Parathyroid adenoma (tissue), 2 donors: Measurements from ENCODE around the gene ZNF316.

Experiments
- H2AFZ ChIP-seq: fragments of 300-600 bp; sonication (generic); one replicate; pipeline ENCODE4 v1.7.0; 2017; ENCODE audit warnings: antibody characterized with exemption, mild to moderate bottlenecking
- H3K27ac ChIP-seq: fragments of 300-600 bp; sonication (generic); one replicate; pipeline ENCODE4 v1.7.0; 2017
- H3K27me3 ChIP-seq: fragments of 300-600 bp; sonication (generic); one replicate; pipeline ENCODE4 v1.7.0; 2017; ENCODE audit warnings: low read length; ENCODE audit not compliant: control insufficient read depth, insufficient read depth
- H3K36me3 ChIP-seq: fragments of 300-600 bp; sonication (generic); one replicate; pipeline ENCODE4 v1.7.0; 2017; ENCODE audit warnings: low read length; ENCODE audit not compliant: control insufficient read depth, insufficient read depth
- H3K4me1 ChIP-seq: fragments of 300-600 bp; sonication (generic); one replicate; pipeline ENCODE4 v1.7.0; 2017; ENCODE audit warnings: control low read depth
- H3K4me2 ChIP-seq: fragments of 300-600 bp; sonication (generic); one replicate; pipeline ENCODE4 v1.7.0; 2017; ENCODE audit warnings: low read length
- H3K4me3 ChIP-seq: fragments of 300-600 bp; sonication (generic); one replicate; pipeline ENCODE4 v1.7.0; 2017; ENCODE audit warnings: low read depth, low read length
- H3K79me2 ChIP-seq: fragments of 300-600 bp; sonication (generic); one replicate; pipeline ENCODE4 v1.7.0; 2017; ENCODE audit warnings: control low read depth
- H3K9ac ChIP-seq: fragments of 300-600 bp; sonication (generic); one replicate; pipeline ENCODE4 v1.7.0; 2017; ENCODE audit warnings: mild to moderate bottlenecking
- H3K9me3 ChIP-seq: fragments of 300-600 bp; sonication (generic); one replicate; pipeline ENCODE4 v1.7.0; 2017; ENCODE audit warnings: low read length; ENCODE audit not compliant: control insufficient read depth
- TF ChIP-seq, protein P1 (sequence below): fragments of 300-600 bp; sonication (generic); IDR thresholded peaks from one replicate; pipeline ENCODE4 v1.7.0; 2017; ENCODE audit warnings: antibody characterized with exemption, mild to moderate bottlenecking
- donor health status: primary hyperparathyroidism.

Gene ZNF316

DNA sequence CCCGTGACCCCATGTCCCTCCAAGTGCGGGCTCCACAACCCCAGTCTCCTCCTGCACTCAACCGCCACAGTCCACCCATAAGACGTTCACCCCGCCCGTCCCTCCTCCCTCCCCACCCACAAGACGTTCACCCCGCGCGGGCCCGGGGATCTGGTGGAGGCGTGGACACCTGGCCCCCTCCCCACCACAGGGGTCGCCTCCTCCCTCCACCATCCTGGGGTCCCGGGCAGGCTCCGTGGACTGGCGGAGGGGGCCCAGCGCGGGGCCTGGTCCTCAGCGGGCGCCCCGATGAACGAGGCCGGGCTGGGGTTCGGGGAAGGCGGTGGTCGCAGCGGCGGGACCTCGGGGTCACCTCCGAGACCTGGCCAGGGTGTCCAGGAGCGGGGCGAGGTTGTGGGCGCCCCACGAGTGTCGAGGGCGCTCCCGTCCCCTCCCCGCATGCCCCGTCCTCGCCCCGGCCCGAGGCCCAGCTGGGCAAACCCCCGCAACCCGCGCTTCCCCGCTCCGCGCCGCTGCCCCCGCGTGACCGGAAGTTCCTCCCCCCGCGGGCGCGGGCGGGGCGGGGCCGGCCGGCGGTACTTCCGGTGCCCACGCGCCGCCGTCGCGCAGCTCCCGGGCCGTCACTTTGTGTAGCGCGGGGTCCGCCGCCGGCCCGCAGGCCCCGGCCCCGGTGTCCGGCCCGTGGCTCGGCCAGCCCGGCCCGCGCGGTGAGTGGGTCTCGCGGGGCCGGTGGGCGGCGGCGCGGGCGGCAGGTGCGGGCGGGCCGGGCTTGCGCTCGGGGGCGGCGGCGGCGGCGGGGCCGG lies at the start of gene ZNF316:
TSS of gene ZNF316 (plus strand) at position 578 of the 803 bp plus-strand sequence. CDS start 5,092 bp downstream, outside the sequence.
- peak within 1 kb of the TSS; percentile 92 for H3K9ac ChIP-seq
- H3K36me3 ChIP-seq: no peaks in the 10 kb centered on the region
- TF ChIP-seq, protein P1, sequence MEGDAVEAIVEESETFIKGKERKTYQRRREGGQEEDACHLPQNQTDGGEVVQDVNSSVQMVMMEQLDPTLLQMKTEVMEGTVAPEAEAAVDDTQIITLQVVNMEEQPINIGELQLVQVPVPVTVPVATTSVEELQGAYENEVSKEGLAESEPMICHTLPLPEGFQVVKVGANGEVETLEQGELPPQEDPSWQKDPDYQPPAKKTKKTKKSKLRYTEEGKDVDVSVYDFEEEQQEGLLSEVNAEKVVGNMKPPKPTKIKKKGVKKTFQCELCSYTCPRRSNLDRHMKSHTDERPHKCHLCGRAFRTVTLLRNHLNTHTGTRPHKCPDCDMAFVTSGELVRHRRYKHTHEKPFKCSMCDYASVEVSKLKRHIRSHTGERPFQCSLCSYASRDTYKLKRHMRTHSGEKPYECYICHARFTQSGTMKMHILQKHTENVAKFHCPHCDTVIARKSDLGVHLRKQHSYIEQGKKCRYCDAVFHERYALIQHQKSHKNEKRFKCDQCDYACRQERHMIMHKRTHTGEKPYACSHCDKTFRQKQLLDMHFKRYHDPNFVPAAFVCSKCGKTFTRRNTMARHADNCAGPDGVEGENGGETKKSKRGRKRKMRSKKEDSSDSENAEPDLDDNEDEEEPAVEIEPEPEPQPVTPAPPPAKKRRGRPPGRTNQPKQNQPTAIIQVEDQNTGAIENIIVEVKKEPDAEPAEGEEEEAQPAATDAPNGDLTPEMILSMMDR: no peak
- H3K27me3 ChIP-seq: no peaks in the 10 kb centered on the region
- H2AFZ ChIP-seq: peak within 1 kb of the TSS; percentile 98
- no peaks in the 10 kb centered on the region for H3K9me3 ChIP-seq
- peak within 1 kb of the TSS; percentile 90 for H3K4me3 ChIP-seq
- peak within 1 kb of the TSS; percentile 56 for H3K27ac ChIP-seq
- peaks cover 8% of the 10 kb centered on the region for H3K4me1 ChIP-seq
- peak within 1 kb of the TSS; percentile 95 for H3K4me2 ChIP-seq
- H3K79me2 ChIP-seq: peaks cover 2% of the 10 kb centered on the region

DNA sequence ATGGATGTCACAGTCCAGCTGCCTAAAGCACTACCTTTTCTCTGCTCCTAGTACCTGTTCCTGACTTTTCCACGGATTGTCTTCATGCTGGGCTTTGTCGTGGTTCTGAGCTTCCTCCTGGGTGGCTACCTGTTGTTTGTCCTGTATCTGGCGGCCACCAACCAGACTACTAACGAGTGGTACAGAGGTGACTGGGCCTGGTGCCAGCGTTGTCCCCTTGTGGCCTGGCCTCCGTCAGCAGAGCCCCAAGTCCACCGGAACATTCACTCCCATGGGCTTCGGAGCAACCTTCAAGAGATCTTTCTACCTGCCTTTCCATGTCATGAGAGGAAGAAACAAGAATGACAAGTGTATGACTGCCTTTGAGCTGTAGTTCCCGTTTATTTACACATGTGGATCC lies 48.6 kb upstream of the ZNF316 start:
- no peaks in the 10 kb centered on the region for H3K9me3 ChIP-seq
- H3K4me3 ChIP-seq: no peak overlapping the region
- H3K36me3 ChIP-seq: no peaks in the 10 kb centered on the region
- no peak overlapping the region for H3K27ac ChIP-seq
- no peak overlapping the region for H3K9ac ChIP-seq
- TF ChIP-seq, protein P1: no peak
- H3K79me2 ChIP-seq: peaks cover 3% of the 10 kb centered on the region
- H3K27me3 ChIP-seq: no peaks in the 10 kb centered on the region
- H3K4me1 ChIP-seq: peaks cover 3% of the 10 kb centered on the region
- H3K4me2 ChIP-seq: no peak overlapping the region
- no peak overlapping the region for H2AFZ ChIP-seq

DNA sequence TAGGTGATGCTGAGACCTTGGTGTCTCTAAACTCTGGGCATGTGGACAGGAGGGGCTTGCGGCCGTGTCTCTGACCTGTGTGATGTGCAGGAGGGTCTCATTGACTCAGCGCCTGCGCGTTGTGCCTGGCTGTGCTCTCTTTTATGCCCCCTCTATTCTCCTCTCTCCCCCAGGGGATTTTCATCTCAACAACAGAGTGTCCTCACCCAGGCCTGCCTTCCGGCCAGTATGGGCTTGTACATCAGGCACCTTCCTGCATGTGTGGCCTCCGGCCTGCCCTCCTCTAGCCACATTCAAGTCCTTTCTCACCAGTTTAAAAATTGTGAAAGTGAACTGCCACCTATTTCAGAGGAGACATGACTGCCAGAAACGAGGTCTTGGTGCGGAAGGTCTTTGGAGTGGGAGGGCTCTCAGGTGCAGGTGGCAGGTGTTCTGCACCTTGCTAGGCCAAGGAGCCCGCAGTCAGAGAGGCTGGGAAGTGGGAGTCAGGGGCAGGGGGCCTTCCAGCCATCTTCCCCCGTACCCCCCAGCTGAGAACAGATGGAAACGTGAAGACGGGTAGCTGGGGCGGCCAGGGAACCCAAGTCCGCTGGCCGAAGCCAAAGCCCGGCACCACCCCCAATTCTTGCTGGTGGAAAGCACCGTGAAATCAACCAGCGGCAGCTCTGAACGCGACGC lies 47.8 kb upstream of the ZNF316 start:
- Histone ChIP-seq H3K4me1 (peaks cover 3% of the 10 kb centered on the region), H3K27me3 (no peaks in the 10 kb centered on the region), H3K79me2 (peaks cover 3% of the 10 kb centered on the region), H3K27ac (peak overlapping the region; percentile 9), H3K9me3 (no peaks in the 10 kb centered on the region), H3K4me2 (peak overlapping the region; percentile 66), H3K36me3 (no peaks in the 10 kb centered on the region), H2AFZ (peak overlapping the region; percentile 84), H3K4me3 (peak overlapping the region; percentile 25), H3K9ac (no peak overlapping the region)
- TF ChIP-seq, protein P1: no peak

DNA sequence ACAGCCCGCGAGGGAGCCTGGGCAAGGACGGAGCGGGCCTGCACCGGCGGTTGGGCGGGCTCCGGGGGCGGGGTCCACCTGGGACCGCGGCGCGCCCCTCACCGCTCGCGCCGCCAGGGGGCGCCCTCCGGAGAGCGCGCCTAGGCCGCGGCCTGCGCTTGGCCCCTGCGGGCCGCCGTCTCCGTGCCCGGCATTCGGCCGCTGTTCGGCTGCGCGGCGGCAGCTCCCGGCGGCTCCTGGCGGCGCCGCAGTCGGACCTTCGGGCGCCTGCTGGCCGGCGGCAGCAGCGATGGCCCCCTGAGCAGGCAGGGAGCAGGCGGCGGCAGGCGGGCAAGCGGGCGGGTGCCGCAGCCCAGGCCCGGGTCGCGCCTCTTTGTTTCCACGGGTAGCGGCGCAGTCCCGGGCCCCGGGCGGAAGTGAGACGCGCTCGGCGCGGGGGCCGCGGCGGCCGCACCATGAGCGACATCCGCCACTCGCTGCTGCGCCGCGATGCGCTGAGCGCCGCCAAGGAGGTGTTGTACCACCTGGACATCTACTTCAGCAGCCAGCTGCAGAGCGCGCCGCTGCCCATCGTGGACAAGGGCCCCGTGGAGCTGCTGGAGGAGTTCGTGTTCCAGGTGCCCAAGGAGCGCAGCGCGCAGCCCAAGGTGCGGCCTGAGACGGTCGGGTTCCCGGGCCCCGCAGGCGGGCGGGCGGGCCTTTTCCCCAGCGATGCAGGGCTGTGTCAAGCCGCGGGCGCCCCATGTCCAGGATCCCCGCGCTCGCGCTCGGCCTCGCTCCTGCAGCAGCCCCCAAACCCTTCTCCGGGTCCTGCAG lies 47.1 kb upstream of the ZNF316 start, which contains the start of gene INTS15:
TSS of gene INTS15 (plus strand) at position 193 of the 816 bp plus-strand sequence. CDS start at position 456, 263 bp downstream.
- peak within 1 kb of the TSS; percentile 89 for H3K4me3 ChIP-seq
- peak within 1 kb of the TSS; percentile 45 for H3K27ac ChIP-seq
- peaks cover 3% of the 10 kb centered on the region for H3K79me2 ChIP-seq
- H3K27me3 ChIP-seq: no peaks in the 10 kb centered on the region
- no peaks in the 10 kb centered on the region for H3K9me3 ChIP-seq
- H3K9ac ChIP-seq: no peak within 1 kb of the TSS
- peak within 1 kb of the TSS; percentile 92 for H2AFZ ChIP-seq
- peak within 1 kb of the TSS; percentile 100 for H3K4me2 ChIP-seq
- peaks cover 3% of the 10 kb centered on the region for H3K4me1 ChIP-seq
- TF ChIP-seq, protein P1: peak; percentile 51
- no peaks in the 10 kb centered on the region for H3K36me3 ChIP-seq
